ENCODE results near the gene SEMA5A.

SEMA5A gene

DNA sequence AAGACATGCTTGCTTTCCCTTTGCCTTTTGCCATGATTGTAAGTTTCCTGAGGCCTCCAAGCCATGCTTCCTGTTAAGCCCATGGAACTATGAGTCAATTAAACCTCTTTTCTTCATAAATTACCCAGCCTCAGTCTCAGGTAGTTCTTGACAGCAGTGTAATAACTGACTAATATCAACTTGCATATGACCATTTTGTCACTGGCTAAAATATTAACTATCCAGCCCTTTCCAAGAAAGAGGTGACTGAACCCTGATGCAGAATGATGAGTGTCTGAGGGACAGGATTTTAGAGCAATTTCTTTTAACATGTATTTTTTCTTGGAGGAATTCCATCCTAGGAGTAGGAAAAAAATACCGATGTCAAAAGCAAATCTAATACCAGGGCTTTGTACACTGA lies 266.1 kb downstream of the SEMA5A start:
- DNase-seq (ENCODE audit: low read depth, low spot score), result no peak

GRCh38 chr5:9278921-9279603 lies 266.8 kb downstream of the SEMA5A start:
- no peak for DNase-seq (ENCODE audit: low read depth, low spot score)

GRCh38 chr5:9269014-9269413 lies 276.9 kb downstream of the SEMA5A start:
- DNase-seq (ENCODE audit: low read depth, low spot score), result no peak

- DNase-seq (ENCODE audit: low read depth, low spot score), result no peak
These were observed 277.6 kb downstream of the SEMA5A start for GRCh38 chr5:9268226-9268625.

GRCh38 chr5:9265441-9266287 lies 280.2 kb downstream of the SEMA5A start:
- DNase-seq (ENCODE audit: low read depth, low spot score), result no peak

- DNase-seq (ENCODE audit: low read depth, low spot score), result no peak
These were observed 281.6 kb downstream of the SEMA5A start for GRCh38 chr5:9264301-9264700.

DNA sequence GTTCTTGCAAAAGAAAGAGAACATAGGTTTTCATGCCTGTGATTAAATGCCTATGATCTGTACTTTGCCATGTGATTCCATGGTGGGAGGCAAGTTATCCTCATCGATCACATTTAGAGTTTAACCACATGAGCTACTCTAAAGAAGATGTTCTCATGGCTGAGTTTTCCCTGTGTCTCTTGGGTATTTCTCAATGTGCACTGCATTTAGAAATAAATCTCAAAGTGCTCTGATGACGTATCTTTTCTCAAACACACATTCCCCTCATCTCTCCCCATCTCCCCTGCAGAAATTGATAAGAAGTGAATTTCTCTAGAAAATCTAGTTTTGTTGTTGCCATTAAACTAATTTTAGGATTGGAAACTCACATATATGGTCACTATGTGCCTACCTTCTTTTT lies 282.2 kb downstream of the SEMA5A start:
- no peak for DNase-seq (ENCODE audit: low read depth, low spot score)

DNA sequence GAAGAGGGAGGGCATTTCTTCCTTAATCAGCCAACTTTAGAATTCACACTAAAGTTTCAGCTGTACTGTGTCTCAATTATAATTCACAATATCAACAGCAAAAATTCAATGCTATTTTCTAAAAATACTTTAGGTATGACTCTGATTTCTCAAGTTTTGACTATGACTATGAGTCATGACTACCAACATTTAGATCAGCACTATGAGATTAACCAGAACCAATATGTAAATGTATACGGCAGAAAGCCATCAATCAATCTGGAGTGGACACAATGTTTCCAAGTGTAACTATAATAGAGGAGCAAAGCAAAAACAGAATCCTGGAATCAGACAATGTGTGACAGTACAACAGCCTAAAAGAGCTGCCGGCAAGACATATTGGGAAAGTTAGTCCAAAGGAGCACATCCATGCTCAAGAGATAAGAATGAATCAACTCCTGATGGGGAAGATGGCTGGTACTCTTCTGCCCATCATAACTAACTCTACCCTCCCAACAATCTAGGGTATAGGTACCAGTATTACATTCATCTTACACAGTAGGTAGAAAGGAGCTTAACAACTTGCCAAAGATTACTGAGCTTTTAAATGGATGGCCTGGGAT lies 294.4 kb downstream of the SEMA5A start:
- no peak for DNase-seq (ENCODE audit: low read depth, low spot score)

DNA sequence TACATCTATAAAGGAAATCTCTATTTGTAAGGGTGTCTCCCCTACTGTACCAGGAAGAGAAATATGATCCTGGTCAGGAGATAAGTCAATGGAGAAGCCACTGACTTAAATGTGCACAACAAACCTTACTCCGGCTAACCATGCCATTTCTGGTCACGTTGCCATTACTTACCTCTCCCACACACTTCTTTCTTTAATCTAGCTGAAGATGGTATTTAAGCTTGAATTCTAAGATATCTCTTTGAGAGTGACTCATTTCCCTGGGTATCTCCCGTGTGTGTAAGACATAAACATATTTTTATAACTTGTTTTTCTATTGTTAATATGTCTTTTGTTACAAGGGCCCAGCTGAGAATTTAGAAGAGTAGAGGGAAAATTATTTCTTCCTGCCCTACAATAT lies 296.6 kb downstream of the SEMA5A start:
- DNase-seq (ENCODE audit: low read depth, low spot score), result no peak

DNA sequence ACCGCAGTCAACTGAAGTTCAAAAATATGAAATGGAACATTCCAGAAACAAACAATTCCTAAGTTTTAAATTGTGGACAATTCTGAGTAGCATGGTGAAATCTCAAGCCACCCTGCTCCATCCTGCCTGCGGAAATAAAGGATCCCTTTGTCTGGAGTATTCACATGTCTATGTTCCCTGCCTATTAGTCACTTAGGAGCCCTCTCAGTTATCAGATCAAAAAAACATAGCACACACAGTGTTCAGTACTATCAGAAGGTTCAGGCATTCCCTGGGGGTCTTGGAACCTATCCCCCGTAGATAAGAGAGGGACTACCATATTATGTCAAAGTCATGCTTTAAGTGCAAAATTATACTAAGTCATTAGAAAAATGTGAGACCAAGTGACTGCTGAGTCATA lies 300.8 kb downstream of the SEMA5A start:
- no peak for DNase-seq (ENCODE audit: low read depth, low spot score)

GRCh38 chr5:9244417-9244816 lies 301.5 kb downstream of the SEMA5A start:
- DNase-seq (ENCODE audit: low read depth, low spot score), result no peak

GRCh38 chr5:9241479-9242305 lies 304.2 kb downstream of the SEMA5A start:
- no peak for DNase-seq (ENCODE audit: low read depth, low spot score)

DNA sequence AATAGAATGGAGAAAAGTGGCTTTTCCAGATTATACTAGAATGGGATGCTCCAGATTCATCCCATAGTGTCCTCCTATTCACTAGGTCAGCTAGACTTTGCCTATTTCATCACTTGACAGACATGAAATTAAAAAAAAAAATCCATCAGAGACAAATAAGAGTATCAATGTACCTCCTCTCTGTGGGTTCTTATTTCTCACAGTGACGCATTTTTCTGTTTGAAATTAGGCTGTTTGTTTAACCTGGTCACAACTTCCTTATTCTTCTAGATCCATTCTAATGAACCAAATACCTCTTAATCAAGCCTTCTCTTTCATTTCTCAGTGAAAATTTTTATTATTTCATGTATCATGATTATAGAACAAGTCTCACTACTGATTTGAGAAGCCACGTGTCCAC lies 305.4 kb downstream of the SEMA5A start:
- no peak for DNase-seq (ENCODE audit: low read depth, low spot score)

GRCh38 chr5:9239626-9240025 lies 306.2 kb downstream of the SEMA5A start:
- no peak for DNase-seq (ENCODE audit: low read depth, low spot score)

DNA sequence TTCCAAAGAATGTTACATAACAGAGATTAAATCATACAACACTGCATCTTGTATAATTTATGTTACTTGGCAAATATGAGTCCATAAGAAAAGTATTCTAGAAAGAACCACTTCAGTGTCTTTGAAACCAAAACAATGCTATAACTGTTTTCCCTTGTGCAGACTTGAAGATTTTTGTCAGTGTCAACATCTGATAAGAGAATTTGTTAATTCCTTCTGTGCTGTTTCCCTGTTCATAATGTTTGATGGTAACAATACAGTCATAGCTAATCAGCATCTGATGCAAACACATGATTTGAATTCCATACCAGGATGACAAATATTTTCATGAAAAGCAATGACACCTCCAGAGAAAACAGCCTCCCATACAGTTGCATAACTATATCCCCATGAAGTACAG lies 306.8 kb downstream of the SEMA5A start:
- no peak for DNase-seq (ENCODE audit: low read depth, low spot score)

DNA sequence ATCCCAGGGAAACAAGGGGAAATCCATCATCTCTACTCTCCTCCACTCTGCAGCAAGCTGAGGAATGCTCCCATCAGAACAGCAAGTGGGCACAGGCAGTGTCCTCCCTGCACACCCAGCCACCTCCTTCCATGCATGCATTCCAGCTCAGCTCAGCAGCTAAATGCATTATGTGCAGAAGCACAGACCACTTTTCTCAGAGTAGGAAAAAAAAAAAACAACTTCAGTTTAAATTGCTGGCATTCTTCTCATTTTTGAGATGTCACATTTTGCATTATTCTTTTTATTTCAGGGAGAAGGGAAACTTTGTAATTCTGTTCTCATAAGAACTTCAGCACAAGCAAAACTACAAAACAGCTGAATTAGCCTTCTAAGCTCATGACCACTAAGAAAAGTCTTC lies 312.2 kb downstream of the SEMA5A start:
- no peak for DNase-seq (ENCODE audit: low read depth, low spot score)

DNA sequence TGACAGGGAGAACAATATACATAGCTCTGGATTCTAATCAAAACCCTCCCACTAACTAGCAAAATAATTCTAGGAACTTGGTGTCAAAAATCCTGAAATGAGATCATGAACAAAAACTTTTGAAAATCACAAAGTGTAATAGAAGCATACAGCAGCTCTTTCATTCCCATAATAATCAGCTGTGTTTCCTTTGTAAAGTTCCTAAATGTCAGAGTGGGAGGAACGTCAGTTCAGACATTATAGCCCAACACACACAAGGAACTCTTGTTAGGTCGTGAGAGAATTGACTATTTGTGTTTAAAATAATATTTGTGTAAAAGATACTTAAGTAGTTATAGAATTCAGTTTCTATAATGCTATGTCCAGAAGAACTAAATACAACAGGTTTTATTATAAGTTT lies 312.8 kb downstream of the SEMA5A start:
- no peak for DNase-seq (ENCODE audit: low read depth, low spot score)

- no peak for DNase-seq (ENCODE audit: low read depth, low spot score)
These were observed 314.0 kb downstream of the SEMA5A start for GRCh38 chr5:9231842-9232241.

- no peak for DNase-seq (ENCODE audit: low read depth, low spot score)
These were observed 315.5 kb downstream of the SEMA5A start for GRCh38 chr5:9230355-9230754.

GRCh38 chr5:9226016-9226536 lies 319.8 kb downstream of the SEMA5A start:
- DNase-seq (ENCODE audit: low read depth, low spot score), result no peak

- DNase-seq (ENCODE audit: low read depth, low spot score), result no peak
These were observed 323.6 kb downstream of the SEMA5A start for GRCh38 chr5:9222054-9222976.

All from activated CD4-positive, CD25-positive, alpha-beta regulatory T cell treated with anti-CD3 and anti-CD28 coated beads, Interleukin-2, amount 50 U/mL, for 16 hours (primary cell).